ENCODE results near the gene POLR2E.

The POLR2E gene

GRCh38 chr19:1063909-1064660, 31.1 kb downstream of the POLR2E start:
- DNase-seq (ENCODE audit: low spot score): no peak

GRCh38 chr19:1063030-1063908, 31.9 kb downstream of the POLR2E start:
- peak; percentile 48 for DNase-seq (ENCODE audit: low spot score)

DNA sequence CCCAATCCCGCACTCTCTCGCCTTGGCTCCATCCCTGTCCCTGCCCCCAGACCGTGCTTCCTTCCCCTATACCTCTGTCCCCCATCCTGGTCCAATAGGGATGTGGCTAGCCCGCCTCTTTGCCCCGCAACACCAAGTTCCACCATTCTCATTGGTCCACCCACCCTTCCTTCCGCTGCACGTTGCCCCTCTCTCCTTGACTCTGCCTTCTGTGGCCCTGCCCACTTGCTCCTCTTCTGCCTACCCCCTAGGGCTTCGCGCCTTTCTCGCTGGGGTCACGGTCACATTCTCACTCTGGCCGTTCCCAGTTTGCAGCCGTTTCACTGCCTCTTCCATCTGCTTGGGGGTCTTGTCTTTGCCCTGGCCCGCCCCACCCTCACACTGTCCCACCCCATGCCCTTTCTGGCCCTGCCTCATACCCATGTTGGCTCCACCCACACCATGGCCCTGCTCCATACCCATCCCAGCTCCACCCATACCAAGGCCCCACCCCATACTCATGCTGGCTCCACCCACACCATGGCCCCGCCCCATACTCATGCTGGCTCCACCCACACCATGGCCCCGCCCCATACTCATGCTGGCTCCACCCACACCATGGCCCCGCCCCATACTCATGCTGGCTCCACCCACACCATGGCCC, 32.7 kb downstream of the POLR2E start:
- DNase-seq (ENCODE audit: low spot score): no peak

DNA sequence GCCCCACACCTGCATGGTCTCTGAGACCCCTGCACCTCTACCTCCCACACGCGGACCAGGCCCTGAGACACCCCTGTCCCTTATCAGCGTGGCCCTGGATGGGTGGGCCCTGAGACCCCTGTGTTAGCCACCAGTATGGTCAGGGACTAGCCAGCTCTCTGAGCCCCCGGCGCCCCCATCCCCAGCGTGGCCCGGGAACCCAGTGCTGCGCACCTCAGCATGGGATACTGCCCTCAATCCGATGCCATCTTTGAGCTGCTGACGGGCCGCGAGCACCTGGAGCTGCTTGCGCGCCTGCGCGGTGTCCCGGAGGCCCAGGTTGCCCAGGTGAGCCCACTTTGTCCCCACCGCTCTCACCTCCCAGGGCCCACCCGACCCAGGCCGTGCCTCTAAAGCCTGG, 33.2 kb downstream of the POLR2E start:
- no peak for DNase-seq (ENCODE audit: low spot score)

DNA sequence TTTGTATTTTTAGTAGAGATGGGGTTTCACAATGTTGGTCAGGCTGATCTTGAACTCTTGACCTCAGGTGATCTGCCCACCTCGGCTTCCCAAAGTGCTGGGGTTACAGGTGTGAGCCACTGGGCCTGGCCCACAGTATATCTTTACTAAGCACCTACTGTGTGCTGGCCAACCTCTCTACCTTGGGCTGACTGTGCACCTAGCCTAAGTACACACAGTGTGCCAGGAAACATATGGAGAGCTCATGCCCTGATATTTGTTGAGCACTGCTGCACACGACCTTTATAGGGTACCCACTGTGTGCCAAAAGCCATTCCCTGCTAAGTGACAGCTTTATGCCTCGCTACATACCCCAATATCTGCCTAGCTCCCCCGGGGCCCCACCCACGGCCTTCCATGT, 34.5 kb downstream of the POLR2E start:
- DNase-seq (ENCODE audit: low spot score): no peak

DNA sequence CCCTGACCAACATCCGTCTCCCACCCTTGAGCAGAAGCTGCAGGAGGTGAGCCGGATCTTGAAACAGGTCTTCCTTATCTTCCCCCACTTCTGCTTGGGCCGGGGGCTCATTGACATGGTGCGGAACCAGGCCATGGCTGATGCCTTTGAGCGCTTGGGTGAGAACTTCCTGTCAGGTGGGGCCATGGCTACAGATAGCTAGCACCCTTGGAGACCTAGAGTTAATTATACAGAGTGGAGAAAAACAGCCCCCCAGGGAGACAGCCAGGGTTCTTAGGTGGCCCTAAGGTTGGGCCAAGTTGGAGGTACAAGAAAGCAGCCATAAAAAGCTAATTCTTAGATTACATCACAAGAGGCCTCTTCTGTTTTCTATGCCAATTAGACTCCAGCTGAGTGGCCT, 37.1 kb downstream of the POLR2E start:
- DNase-seq (ENCODE audit: low spot score): no peak

DNA sequence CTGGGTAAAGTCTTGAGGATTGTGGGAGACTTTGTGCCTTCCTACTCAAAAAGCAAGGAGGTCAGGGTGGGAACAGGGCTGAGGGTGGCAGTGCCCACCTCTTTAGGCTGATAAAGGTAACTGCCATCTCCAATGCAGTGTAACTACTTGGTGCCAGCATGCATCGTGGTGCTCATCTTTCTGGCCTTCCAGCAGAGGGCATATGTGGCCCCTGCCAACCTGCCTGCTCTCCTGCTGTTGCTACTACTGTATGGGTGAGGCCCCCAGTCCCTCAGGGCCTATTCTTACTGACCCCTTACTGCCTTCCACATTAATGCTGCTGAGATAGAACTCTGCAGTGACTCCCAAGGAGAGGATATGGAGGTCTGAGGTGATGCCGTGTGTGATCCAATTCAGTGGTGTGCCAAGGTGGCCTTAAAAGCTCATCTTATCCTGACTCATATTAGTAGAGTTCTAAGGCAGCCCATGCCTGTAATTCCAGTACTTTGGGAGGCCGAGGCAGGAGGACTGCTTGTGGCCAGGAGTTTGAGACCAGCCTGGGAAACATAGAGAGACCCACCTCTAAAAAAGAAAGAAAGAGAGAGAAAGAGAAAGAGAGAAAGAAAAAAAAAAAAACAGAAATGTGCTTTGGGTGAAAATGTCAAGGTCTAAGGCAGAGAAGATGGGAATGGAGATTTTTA, 37.9 kb downstream of the POLR2E start:
- peak; percentile 69 for DNase-seq (ENCODE audit: low spot score)

DNA sequence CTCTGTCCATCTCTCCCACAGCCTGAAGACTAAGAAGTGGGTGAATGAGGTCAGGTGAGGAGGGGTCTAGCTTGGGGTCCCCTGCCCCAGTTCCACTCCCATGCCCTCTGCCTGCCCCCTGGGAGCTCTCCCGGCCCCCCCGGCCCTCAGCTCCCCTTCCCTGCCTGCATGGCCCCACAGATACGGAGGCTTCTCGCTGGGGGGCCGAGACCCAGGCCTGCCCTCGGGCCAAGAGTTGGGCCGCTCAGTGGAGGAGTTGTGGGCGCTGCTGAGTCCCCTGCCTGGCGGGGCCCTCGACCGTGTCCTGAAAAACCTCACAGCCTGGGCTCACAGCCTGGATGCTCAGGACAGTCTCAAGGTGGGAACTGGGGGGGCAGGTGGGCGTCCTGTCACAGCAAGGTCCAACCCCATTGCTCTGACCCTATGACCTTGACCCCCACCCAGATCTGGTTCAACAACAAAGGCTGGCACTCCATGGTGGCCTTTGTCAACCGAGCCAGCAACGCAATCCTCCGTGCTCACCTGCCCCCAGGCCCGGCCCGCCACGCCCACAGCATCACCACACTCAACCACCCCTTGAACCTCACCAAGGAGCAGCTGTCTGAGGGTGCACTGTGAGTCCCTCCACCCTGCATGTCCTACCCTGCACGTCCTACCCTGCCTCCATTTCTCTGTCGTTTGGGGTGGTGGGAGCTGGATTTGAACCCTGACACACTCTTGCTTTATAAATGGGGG, 39.1 kb downstream of the POLR2E start:
- no peak for DNase-seq (ENCODE audit: low spot score)

DNA sequence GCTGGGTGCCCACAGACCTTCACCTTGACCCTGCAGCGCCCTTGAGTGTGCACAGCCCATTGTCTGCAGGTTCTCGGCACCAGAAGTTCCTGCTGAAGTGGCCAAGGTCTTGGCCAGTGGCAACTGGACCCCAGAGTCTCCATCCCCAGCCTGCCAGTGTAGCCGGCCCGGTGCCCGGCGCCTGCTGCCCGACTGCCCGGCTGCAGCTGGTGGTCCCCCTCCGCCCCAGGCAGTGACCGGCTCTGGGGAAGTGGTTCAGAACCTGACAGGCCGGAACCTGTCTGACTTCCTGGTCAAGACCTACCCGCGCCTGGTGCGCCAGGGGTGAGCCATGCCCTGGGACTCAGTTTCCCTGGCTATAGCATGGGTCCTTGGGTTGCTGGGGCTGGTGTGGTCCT, 40.1 kb downstream of the POLR2E start:
- DNase-seq (ENCODE audit: low spot score): no peak

- no peak for DNase-seq (ENCODE audit: low spot score)
Observed at GRCh38 chr19:1054102-1055027, 40.8 kb downstream of the POLR2E start.

DNA sequence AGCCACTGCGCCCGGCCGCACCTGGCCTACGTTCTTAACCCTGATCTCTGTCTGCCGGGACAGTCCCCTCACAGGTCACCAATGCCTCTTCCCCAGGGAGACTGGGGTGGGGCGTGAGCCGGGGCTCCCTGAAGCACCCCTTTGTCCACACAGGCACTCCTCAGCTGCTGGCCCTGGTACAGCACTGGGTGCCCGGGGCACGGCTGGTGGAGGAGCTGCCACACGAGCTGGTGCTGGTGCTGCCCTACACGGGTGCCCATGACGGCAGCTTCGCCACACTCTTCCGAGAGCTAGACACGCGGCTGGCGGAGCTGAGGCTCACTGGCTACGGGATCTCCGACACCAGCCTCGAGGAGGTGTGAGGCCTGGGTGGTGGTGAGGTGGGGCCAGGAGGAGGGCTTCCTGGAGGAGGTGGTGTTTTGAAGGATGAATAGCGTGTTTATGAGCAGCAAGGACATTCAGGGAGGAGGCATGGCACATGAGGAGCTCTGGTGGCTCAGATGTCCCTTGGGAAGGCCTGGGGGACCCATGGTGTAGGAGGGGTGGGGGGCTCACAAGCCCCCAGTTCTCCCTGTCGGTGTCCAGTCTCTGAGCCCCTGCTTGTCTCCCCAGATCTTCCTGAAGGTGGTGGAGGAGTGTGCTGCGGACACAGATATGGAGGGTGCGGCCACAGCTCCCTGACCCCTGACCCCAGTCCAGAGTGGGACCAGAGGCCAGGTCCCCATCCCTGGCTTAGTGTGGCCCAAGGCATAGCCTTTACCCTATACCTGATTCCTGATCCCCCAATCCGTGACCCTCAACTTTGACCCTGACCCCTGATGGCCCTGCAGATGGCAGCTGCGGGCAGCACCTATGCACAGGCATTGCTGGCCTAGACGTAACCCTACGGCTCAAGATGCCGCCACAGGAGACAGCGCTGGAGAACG, 41.7 kb downstream of the POLR2E start:
- no peak for DNase-seq (ENCODE audit: low spot score)

- no peak for DNase-seq (ENCODE audit: low spot score)
Observed at GRCh38 chr19:1052349-1052975, 42.7 kb downstream of the POLR2E start.

DNA sequence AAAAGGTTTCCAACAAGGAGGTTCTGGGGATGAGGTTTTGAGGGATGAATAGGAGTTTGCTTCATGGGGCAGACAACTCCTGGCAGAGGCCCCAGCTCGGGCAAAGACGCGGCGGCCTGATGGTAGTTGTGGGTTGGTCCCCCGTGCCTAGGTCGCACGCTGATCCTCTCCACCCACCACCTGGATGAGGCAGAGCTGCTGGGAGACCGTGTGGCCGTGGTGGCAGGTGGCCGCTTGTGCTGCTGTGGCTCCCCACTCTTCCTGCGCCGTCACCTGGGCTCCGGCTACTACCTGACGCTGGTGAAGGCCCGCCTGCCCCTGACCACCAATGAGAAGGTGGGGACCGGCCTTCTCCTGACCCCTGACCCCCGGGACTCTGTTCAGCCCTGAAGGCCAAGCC, 43.4 kb downstream of the POLR2E start:
- DNase-seq (ENCODE audit: low spot score): no peak

DNA sequence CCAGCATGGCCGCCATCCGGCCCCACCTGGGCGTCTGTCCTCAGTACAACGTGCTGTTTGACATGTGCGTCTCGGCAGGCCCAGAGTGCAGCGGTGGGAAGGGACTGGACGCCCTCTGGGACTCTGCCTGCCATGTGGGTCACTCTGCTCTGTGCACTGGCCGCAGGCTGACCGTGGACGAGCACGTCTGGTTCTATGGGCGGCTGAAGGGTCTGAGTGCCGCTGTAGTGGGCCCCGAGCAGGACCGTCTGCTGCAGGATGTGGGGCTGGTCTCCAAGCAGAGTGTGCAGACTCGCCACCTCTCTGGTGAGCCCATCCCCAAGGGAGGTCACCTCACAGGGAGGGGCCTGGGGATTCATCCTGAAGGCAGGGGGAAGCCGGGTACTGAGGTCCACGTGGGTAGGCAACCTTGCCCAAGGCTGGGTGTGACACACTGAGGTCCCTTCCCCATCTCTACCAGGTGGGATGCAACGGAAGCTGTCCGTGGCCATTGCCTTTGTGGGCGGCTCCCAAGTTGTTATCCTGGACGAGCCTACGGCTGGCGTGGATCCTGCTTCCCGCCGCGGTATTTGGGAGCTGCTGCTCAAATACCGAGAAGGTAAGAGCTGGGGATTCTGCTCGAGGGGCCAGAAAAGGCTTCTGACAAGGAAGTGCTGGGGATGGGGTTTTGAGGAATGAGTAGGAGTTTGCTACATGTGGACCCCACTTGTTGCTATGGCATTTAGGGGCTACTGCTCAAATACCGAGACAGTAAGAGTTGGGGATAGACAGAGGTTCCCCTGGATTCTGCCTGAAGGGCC, 44.0 kb downstream of the POLR2E start:
- no peak for DNase-seq (ENCODE audit: low spot score)

DNA sequence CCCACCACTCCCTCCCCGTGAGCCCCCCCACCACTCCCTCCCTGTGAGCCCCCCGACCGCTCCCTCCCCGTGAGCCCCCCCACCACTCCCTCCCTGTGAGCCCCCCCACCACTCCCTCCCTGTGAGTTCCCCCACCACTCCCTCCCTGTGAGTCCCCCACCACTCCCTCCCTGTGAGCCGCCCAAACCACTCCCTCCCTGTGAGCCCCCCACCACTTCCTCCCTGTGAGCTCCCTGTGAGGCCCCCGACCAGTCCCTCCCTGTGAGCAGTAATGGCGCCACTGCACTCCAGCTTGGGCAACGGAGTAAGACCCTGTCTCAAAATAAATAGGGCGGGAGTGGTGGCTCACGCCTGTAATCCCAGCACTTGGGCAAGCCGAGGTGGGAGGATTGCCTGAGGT, 45.4 kb downstream of the POLR2E start:
- DNase-seq (ENCODE audit: low spot score): no peak

DNA sequence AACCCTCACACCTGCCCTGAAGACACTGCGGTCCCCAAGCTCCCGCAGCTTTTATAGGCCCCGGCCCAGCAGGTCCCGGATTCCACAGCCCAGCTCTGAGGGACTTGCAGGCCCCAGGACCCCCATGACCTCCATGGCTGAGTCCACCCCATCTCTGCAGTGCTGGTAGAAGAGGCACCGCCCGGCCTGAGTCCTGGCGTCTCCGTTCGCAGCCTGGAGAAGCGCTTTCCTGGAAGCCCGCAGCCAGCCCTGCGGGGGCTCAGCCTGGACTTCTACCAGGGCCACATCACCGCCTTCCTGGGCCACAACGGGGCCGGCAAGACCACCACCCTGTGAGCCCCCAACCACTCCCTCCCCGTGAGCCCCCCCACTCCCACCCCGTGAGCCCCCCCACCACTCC, 46.1 kb downstream of the POLR2E start:
- DNase-seq (ENCODE audit: low spot score): no peak

DNA sequence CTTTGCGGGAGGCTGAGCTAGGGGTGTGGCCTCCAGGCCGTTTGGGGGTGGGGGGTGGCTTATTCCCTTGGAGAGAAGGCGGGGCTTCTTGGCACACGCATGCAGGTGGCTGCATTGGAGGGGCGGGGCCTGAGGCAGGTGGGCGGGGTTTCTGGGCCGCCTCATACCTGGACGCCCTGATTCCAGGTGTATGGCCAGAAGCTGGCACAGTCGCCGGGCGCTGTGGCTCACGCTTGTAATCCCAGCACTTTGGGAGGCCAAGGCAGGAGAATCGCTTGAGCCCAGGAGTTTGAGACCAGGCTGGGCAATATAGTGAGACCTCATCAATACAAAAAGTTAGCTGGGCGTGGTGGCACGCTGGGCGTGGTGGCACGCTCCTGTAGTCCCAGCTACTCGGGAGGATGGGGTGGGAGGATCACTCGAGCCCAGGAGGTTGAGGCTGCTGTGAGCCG, 47.5 kb downstream of the POLR2E start:
- no peak for DNase-seq (ENCODE audit: low spot score)

Data from CD4-positive, alpha-beta T cell treated with Interleukin-15 for 4 hours (primary cell).